Pancreas (tissue), 10 donors: ENCODE data around the gene TNNT1. TPM values are rescaled to one million over a fixed set of nuclear protein-coding genes. Genes with fewer than 3 reads are reported as not detected.

Source experiments
- ATAC-seq, 4 donors: fragments of 200-7000 bp; cut with Tn5 transposase; one replicate each; pipeline versions ENCODE4 v1.8.0 to v1.9.1; 2020; ENCODE audit warnings: mild to moderate bottlenecking in 4 of 4, moderate library complexity in 4 of 4
- DNase-seq, 6 donors: peaks; one replicate each; pipeline ENCODE4 v3.0.0-alpha.2; 2020
- FAIRE-seq: peaks from 2 replicates; lab custom pipeline; 2012; peaks lifted over from hg19 to GRCh38; lab: Jason Lieb, UNC
- H3K27ac ChIP-seq, 4 donors: fragments of 200-600 bp; sonication (generic); 1 replicate in 3 of 4; 2 replicates in 1 of 4; pipeline versions ENCODE4 v1.5.0 to v1.8.0; 2020
- H3K27me3 ChIP-seq, 4 donors: fragments of 200-600 bp; one replicate each; pipeline ENCODE4 v1.8.0; 2021
- H3K36me3 ChIP-seq, 3 donors: fragments of 200-600 bp; sonication (generic) in 1 of 3; one replicate each; pipeline versions ENCODE4 v1.5.0 to v1.8.0; 2020 to 2021
- H3K4me1 ChIP-seq, 3 donors: fragments of 200-600 bp; one replicate each; pipeline ENCODE4 v1.8.0; 2021
- H3K4me3 ChIP-seq, 4 donors: fragments of 200-600 bp; sonication (generic) in 2 of 4; one replicate each; pipeline versions ENCODE4 v1.5.0 to v1.8.0; 2020 to 2021
- H3K9me3 ChIP-seq, 4 donors: fragments of 200-600 bp; one replicate each; pipeline ENCODE4 v1.8.0; 2021
- WGBS, 2 donors: extraction: QIAGEN DNeasy Blood & Tissue Kit; methylation state at CpG; one replicate each; pipeline ENCODE4 v1.1.7; 2013; 5-methylcytosine and 5-hydroxymethylcytosine counted together
- intact Hi-C, 3 donors: fragments of 100-400 bp; cut with DNase I; formaldehyde crosslinking; loops; one replicate each; pipeline versions ENCODE4 v1.11.1 to v1.14.2; 2022
- polyA plus RNA-seq, 2 donors: library from polyadenylated mRNA; stranded (reverse); fragments of 200-250 nt; gene quantifications; one replicate each; pipeline ENCODE4 v1.2.3, GENCODE V29; 2013
- total RNA-seq, 6 donors: library from RNA; stranded (reverse); fragmentation: NEBNext Ultra II Directional in 4 of 6; extraction: Animal tissue kit (Norgen Biotek cat#: 25700) in 4 of 6; gene quantifications; one replicate each; pipeline versions ENCODE4 v1.2.1 to v1.2.4, GENCODE V29; 2021 to 2023
- TF ChIP-seq, protein P1 (sequence below), 4 donors: fragments of 200-600 bp; sonication (generic) in 3 of 4; IDR thresholded peaks; one replicate each; pipeline versions ENCODE4 v1.5.0 to v1.8.0; 2021; ENCODE audit warnings: antibody characterized with exemption in 4 of 4
- donor health status: healthy with polysubstance abuse.
- donor health status: DM: no; HTN: no; CAD: no; lungs with moderate emphysema.
- donor health status: DM: no; HTN: no; CAD: no.
- donor health status: control.
- donor health status: control.
- donor health status: Bipolar disorder and iron deficiency.
- donor health status: DM: yes; HTN: yes; CAD: no.
- donor health status: DM: no; HTN: no; CAD: no.
- donor health status: DM: no; HTN: no; CAD: no.
- donor health status: DM: yes; HTN: yes; CAD: no.

The TNNT1 gene
- total and polyA plus RNA-seq, 8 donors: 0.54 to 4.0 TPM; not detected in 6

DNA sequence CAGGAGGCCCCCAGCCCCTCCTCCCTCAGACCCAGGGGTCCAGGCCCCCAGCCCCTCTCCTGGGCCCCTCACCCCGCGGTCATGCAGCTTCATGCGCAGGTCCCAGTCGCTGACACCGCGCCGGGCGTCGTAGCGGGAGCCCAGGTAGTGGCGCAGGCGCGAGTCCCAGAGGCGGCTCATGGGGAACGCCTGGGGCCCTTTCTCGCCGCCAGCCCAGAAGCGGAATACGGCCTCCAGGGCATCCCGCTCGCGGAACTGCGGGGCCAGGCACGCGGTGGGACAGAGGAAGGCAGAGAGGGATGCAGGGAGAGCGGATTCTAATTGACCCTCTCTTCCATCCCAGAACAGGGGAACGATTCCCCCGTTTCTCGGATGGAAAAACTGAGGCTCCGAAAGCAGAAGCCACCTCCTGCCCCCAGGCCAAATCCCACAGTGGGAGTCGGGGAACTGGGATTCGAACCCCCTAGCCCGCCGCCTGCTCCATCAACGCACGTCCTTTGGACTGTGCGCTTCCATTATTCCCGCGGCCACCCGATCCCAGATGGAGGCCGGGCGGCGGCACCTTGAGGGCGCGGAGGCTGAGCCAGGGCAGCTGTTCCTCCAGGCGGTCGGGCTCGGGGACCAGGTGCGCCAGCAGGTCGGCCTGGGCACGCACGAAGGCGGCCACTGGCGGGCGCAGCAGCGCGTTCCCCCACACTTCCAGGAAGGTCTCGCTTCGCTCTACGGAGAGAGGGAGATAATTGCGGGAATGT, 12.7 kb upstream of the TNNT1 start:
- 17 to 18% methylated on average over 49 to 61 of the region's 61 CpGs for WGBS, 2 donors
- Histone ChIP-seq H3K4me1 (no peaks in the 10 kb centered on the region), H3K4me3 (no peak overlapping the region), H3K27me3 (peaks cover 0 to 15% (median 6%) of the 10 kb centered on the region in 4 donors), H3K9me3 (no peaks in the 10 kb centered on the region), H3K27ac (no peak overlapping the region), H3K36me3 (no peaks in the 10 kb centered on the region)
- DNase-seq (peak in 1 of 6 donors; percentile 75), ATAC-seq (no peak), FAIRE-seq (no peak)
- intact Hi-C loops: no loop called here
- TF ChIP-seq, protein P1, sequence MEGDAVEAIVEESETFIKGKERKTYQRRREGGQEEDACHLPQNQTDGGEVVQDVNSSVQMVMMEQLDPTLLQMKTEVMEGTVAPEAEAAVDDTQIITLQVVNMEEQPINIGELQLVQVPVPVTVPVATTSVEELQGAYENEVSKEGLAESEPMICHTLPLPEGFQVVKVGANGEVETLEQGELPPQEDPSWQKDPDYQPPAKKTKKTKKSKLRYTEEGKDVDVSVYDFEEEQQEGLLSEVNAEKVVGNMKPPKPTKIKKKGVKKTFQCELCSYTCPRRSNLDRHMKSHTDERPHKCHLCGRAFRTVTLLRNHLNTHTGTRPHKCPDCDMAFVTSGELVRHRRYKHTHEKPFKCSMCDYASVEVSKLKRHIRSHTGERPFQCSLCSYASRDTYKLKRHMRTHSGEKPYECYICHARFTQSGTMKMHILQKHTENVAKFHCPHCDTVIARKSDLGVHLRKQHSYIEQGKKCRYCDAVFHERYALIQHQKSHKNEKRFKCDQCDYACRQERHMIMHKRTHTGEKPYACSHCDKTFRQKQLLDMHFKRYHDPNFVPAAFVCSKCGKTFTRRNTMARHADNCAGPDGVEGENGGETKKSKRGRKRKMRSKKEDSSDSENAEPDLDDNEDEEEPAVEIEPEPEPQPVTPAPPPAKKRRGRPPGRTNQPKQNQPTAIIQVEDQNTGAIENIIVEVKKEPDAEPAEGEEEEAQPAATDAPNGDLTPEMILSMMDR (IDR thresholded peaks at IDR 0.05): no peak

DNA sequence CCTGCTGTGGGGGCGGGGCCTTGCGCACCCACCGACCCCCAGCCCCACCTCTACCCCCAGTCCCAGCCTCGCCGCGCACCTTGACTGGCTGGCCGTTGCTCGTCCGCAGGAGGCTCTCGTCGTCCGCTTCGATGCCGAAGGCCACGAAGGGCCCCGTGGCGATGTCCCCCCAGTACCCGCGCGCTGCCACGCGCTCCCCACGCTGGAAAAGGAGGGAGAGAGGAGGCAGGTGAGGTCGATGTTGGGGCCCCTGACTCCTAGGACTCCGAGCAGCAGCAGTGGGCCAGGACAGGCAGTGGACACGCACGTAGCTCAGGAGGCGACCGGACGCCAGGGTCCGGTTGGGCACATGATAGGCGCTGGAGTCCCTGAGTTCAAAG, 12.0 kb upstream of the TNNT1 start:
- 16 to 17% methylated on average over 25 to 32 of the region's 32 CpGs for WGBS, 2 donors
- ATAC-seq (peak in 1 of 4 donors; percentile 5), DNase-seq (peak in 1 of 6 donors; percentile 77), FAIRE-seq (no peak)
- Histone ChIP-seq H3K4me1 (peaks cover 0 to 4% (median 0%) of the 10 kb centered on the region in 3 donors), H3K27ac (no peak overlapping the region), H3K4me3 (no peak overlapping the region), H3K36me3 (no peaks in the 10 kb centered on the region), H3K9me3 (no peaks in the 10 kb centered on the region), H3K27me3 (peaks cover 0 to 15% (median 6%) of the 10 kb centered on the region in 4 donors)
- TF ChIP-seq, protein P1 (IDR thresholded peaks at IDR 0.05): no peak
- intact Hi-C loops: no loop called here

DNA sequence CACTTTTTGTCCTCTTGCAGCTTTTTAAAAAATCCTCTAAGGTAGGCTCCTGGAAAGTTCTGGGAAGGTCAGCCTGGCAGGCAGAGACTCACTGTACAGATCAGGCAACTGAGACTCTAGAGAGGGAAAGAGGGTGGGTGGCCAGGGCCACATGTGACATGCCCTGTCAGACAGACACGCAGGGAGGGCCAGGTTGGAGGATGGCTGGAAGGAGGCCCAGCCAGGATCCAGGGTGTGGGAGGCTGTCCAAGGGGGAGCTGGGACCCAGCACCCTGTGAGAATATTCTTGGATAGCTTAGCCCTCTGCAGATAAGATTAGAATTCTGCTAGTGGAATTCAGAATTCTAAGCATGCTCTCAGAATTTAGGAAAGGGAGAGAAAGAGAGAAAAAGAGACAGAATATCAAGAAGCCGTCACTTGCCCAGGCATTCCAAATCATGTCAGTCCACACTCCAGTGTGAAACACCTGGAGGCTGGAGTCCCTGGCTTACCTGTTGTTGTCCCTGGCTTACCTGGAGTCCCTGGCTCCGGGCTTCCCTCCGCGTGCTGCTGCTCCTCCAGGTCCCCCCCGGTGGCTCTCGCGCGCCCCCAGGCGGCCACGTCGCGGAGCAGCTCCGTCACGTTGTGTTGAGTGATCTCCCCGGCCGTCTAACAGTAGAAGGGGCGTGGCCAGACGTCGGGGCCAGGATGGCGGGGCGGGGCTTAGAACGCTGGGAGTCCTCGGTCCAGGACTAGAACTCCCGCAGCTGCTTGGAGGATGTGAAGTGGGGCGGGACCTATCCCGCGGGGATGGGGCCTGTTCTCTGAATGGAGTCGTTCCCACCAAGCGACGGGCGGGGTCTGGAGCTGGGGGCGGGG, 11.4 kb upstream of the TNNT1 start:
- no peaks in the 10 kb centered on the region for H3K36me3 ChIP-seq
- no peaks in the 10 kb centered on the region for H3K9me3 ChIP-seq
- peak; percentile 94 to 95 (median 94) for ATAC-seq
- no peak overlapping the region for H3K27ac ChIP-seq
- intact Hi-C loops: no loop called here
- TF ChIP-seq, protein P1 (IDR thresholded peaks at IDR 0.05): peak; percentile 79 to 84 (median 82)
- 4 to 5% methylated on average over 25 to 33 of the region's 33 CpGs for whole genome bisulfite sequencing, 2 donors
- H3K4me3 ChIP-seq: no peak overlapping the region
- H3K27me3 ChIP-seq: peaks cover 0 to 15% (median 6%) of the 10 kb centered on the region in 4 donors
- peak; percentile 78 to 96 (median 90) for DNase-seq
- FAIRE-seq: no peak
- peaks cover 0 to 4% (median 0%) of the 10 kb centered on the region in 3 donors for H3K4me1 ChIP-seq

DNA sequence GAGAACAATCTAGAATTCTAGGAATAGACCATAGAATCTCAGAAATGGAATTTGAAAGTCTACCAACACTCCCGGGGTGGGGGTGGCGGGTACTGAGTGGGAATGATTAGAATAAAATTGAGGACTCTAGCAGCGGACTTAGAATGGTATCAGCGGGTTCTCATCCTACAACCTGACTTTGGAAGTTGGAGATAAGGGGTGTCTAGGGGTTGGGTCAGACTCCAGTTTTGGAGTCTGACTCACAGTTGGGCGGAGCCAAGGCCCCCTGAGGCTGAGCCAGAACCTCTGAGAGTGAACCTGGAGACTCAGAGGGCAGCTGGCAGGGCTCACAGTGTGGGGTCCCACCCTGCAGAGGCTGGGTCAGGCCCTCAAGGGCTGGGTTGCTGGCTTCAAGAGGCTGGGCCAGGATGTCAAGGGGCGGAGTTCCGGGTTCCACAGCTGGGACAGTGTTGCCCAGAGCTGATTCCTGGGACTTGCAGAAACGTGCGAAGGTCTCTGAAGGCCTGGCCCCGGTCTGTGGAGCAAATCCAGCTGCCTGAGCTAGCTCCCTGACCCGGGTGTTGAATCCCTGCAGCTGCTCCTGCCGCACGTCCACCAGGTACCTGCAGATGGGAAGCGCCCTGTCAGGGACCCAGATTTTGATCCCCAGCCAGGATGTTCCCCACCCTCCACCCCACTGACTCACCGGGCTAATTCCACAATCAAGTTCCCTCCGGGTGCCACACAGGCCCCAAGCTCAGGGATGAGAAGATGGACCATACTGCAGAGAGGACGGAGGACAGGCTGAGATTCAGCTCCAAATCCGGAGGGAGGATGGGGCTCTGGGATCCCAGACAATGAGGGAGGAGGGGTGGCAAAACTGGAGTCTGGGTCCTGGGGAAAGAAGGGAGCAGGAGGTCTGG, 10.1 kb upstream of the TNNT1 start:
- no peak for DNase-seq

More for the DNA sequence above, 10.1 kb upstream of the TNNT1 start:
- H3K27me3 ChIP-seq: peaks cover 0 to 15% (median 6%) of the 10 kb centered on the region in 4 donors
- ATAC-seq (no peak), FAIRE-seq (no peak)
- no peaks in the 10 kb centered on the region for H3K9me3 ChIP-seq
- WGBS, 2 donors: 54 to 66% methylated on average over 18 of the region's 18 CpGs
- no peaks in the 10 kb centered on the region for H3K36me3 ChIP-seq
- no peak overlapping the region for H3K27ac ChIP-seq
- H3K4me3 ChIP-seq: no peak overlapping the region
- TF ChIP-seq, protein P1 (IDR thresholded peaks at IDR 0.05): no peak
- H3K4me1 ChIP-seq: peaks cover 0 to 4% (median 0%) of the 10 kb centered on the region in 3 donors
- intact Hi-C loops: no loop called here
